ENCODE results near the gene TNFRSF1A. TPM values are rescaled to one million over a fixed set of nuclear protein-coding genes. Genes with fewer than 3 reads are reported as not detected.

TNFRSF1A gene
- total and polyA plus RNA-seq, 9 of the 15 experiments (the other 6 are each of a cell fraction or from before 2014, with no cell fraction given), result 0.76 to 43.5 (median 30.0) TPM

- TF ChIP-seq, protein P1, sequence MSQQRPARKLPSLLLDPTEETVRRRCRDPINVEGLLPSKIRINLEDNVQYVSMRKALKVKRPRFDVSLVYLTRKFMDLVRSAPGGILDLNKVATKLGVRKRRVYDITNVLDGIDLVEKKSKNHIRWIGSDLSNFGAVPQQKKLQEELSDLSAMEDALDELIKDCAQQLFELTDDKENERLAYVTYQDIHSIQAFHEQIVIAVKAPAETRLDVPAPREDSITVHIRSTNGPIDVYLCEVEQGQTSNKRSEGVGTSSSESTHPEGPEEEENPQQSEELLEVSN (IDR thresholded peaks at IDR 0.05; ENCODE audit: borderline replicate concordance in 1 of 2, extremely low read depth in 1 of 2, insufficient read depth in 1 of 2, insufficient read length in 1 of 2, low read depth in 1 of 2, low read length in 1 of 2, poor library complexity in 1 of 2, severe bottlenecking in 1 of 2), result peak in 1 of 2 experiments; percentile 19
- TF ChIP-seq ZNF134 (CRISPR knock-in tag; conservative IDR thresholded peaks at IDR 0.05) (no peak), USF1 (CRISPR knock-in tag; IDR thresholded peaks at IDR 0.05) (peak; percentile 68), TEAD1 (CRISPR knock-in tag; IDR thresholded peaks at IDR 0.05) (0 out of 4 replicates have a peak, but pooled peaks of 1 of the 2 experiments have one; percentile 27), CHCHD3 (CRISPR knock-in tag; IDR thresholded peaks at IDR 0.05) (no peak), ZNF311 (CRISPR knock-in tag; IDR thresholded peaks at IDR 0.05) (no peak), SIX5 (IDR thresholded peaks at IDR 0.05; ENCODE audit: borderline replicate concordance in 1 of 2, insufficient read depth in 1 of 2, low read depth in 1 of 2, low read length in 2 of 2) (no peak), CBFA2T2 (conservative IDR thresholded peaks at IDR 0.05) (no peak), TCF15 (CRISPR knock-in tag; IDR thresholded peaks at IDR 0.05) (no peak), GATAD2A (IDR thresholded peaks at IDR 0.05) (no peak), TCFL5 (CRISPR knock-in tag; conservative IDR thresholded peaks at IDR 0.05) (no peak), ZNF24 (IDR thresholded peaks at IDR 0.05) (no peak), MXD1 (CRISPR knock-in tag; IDR thresholded peaks at IDR 0.05; ENCODE audit: borderline replicate concordance, poor library complexity, severe bottlenecking) (no peak), ZNF586 (CRISPR knock-in tag; conservative IDR thresholded peaks at IDR 0.05) (no peak)
- TF ChIP-seq, protein P2, sequence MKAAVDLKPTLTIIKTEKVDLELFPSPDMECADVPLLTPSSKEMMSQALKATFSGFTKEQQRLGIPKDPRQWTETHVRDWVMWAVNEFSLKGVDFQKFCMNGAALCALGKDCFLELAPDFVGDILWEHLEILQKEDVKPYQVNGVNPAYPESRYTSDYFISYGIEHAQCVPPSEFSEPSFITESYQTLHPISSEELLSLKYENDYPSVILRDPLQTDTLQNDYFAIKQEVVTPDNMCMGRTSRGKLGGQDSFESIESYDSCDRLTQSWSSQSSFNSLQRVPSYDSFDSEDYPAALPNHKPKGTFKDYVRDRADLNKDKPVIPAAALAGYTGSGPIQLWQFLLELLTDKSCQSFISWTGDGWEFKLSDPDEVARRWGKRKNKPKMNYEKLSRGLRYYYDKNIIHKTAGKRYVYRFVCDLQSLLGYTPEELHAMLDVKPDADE (conservative IDR thresholded peaks at IDR 0.05; ENCODE audit: control insufficient read depth, low read depth, low read length), result no peak
- TF ChIP-seq, protein P3, sequence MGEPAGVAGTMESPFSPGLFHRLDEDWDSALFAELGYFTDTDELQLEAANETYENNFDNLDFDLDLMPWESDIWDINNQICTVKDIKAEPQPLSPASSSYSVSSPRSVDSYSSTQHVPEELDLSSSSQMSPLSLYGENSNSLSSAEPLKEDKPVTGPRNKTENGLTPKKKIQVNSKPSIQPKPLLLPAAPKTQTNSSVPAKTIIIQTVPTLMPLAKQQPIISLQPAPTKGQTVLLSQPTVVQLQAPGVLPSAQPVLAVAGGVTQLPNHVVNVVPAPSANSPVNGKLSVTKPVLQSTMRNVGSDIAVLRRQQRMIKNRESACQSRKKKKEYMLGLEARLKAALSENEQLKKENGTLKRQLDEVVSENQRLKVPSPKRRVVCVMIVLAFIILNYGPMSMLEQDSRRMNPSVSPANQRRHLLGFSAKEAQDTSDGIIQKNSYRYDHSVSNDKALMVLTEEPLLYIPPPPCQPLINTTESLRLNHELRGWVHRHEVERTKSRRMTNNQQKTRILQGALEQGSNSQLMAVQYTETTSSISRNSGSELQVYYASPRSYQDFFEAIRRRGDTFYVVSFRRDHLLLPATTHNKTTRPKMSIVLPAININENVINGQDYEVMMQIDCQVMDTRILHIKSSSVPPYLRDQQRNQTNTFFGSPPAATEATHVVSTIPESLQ (CRISPR knock-in tag; IDR thresholded peaks at IDR 0.05), result 0 out of 2 replicates have a peak, but pooled peaks have one; percentile 15
These were observed 42.9 kb upstream of the TNFRSF1A start (continued) for GRCh38 chr12:6384499-6385436.

All from K562 (cell line).